Panc1 (cell line): ENCODE results near the gene VPS51.

ENCODE experiments used
- CTCF ChIP-seq: fragments of 450-650 bp; IDR thresholded peaks from 2 replicates; pipeline ENCODE4 v1.5.1; 2017; ENCODE audit warnings: mild to moderate bottlenecking
- POLR2AphosphoS5 ChIP-seq: IDR thresholded peaks from 2 replicates; pipeline ENCODE4 v1.6.1; 2012; ENCODE audit warnings: mild to moderate bottlenecking, low read depth, low read length, moderate library complexity
- REST ChIP-seq, 2 experiments: IDR thresholded peaks; 2 replicates each; pipeline ENCODE4 v1.6.1; 2011 to 2012; ENCODE audit warnings: low read depth in 2 of 2, control low read depth in 1 of 2, low read length in 1 of 2, mild to moderate bottlenecking in 1 of 2, moderate library complexity in 1 of 2; ENCODE audit not compliant: insufficient read depth in 1 of 2

GRCh38 chr11:65113361-65113756, 17.3 kb downstream of the VPS51 start:
- TF ChIP-seq CTCF = no peak
- TF ChIP-seq REST (IDR thresholded peaks at IDR 0.05; ENCODE audit: insufficient read depth in 1 of 2, low read depth in 2 of 2, low read length in 1 of 2) = no peak
- no peak for TF ChIP-seq POLR2AphosphoS5
